HepG2 (cell line): ENCODE results near the gene SYDE2. TPM values are rescaled to one million over a fixed set of nuclear protein-coding genes. Genes with fewer than 3 reads are reported as not detected.

Source experiments
- ATAC-seq: fragments of 200-7000 bp; cut with Tn5 transposase; 3 replicates; pipeline ENCODE4 v1.9.1; 2020; ENCODE audit warnings: mild to moderate bottlenecking, moderate library complexity
- BruUV-seq: library from RNA; stranded (reverse); fragments of 400-500 nt; replicated peaks from 2 replicates; lab custom pipeline; 2021; lab: Mats Ljungman, UMichigan
- CTCF ChIA-PET: fragments of 300-600 bp; formaldehyde crosslinking; extraction: SDS; loops from one replicate; lab custom pipeline; 2021; ENCODE audit warnings: low total read pairs, inconsistent platforms, low intra/inter-chr PET ratio; lab: Yijun Ruan, JAX
- POLR2A ChIA-PET: fragments of 350-600 bp; sonication (Branson Sonifier 250); formaldehyde crosslinking; loops from one replicate; lab custom pipeline; 2020; ENCODE audit warnings: antibody characterized with exemption, inconsistent platforms; lab: Yijun Ruan, JAX
- DNase-seq: peaks from one replicate; pipeline ENCODE4 v3.0.0-alpha.2; 2015; ENCODE audit warnings: low spot score
- FAIRE-seq: peaks from 3 replicates; lab custom pipeline; 2011; peaks lifted over from hg19 to GRCh38; lab: Jason Lieb, UNC
- H2AFZ ChIP-seq: one replicate; pipeline ENCODE4 v1.6.1; 2011; ENCODE audit warnings: low read length, inconsistent platforms
- H3K27ac ChIP-seq: fragments of 300-600 bp; 3 replicates; pipeline ENCODE4 v1.8.0; 2011; ENCODE audit warnings: mixed run types, mild to moderate bottlenecking, mixed read lengths, low read length, inconsistent platforms; ENCODE audit not compliant: insufficient read depth; ENCODE audit errors: extremely low read length
- H3K27me3 ChIP-seq, 2 experiments: fragments of 200-600 bp in 1 of 2; 2 replicates in 1 of 2; 3 replicates in 1 of 2; pipeline versions ENCODE4 v1.6.0 to v1.8.0; 2011; ENCODE audit warnings: low read length in 2 of 2, mild to moderate bottlenecking in 2 of 2, moderate library complexity in 2 of 2, inconsistent platforms in 1 of 2; ENCODE audit not compliant: insufficient read depth in 2 of 2, control insufficient read depth in 1 of 2
- H3K36me3 ChIP-seq, 2 experiments: fragments of 200-600 bp in 1 of 2; replicated peaks in 1 of 2; 2 replicates in 1 of 2; 3 replicates in 1 of 2; pipeline versions ENCODE4 v1.5.1 to v1.8.0; 2011; ENCODE audit warnings: low read length in 2 of 2, inconsistent platforms in 1 of 2; ENCODE audit not compliant: insufficient read depth in 2 of 2, control insufficient read depth in 1 of 2
- H3K4me1 ChIP-seq: 2 replicates; pipeline ENCODE4 v1.5.1; 2012; ENCODE audit warnings: low read length, inconsistent platforms; ENCODE audit not compliant: insufficient read depth
- H3K4me2 ChIP-seq: 2 replicates; pipeline ENCODE4 v1.6.0; 2011; ENCODE audit warnings: low read depth, low read length, inconsistent platforms
- H3K4me3 ChIP-seq, 3 experiments: fragments of 200-600 bp in 1 of 3; sonication (generic), shearing (Covaris generic) in 1 of 3; replicated peaks in 1 of 3; 2 replicates each; pipeline ENCODE4 v1.5.1; 2011 to 2016; ENCODE audit warnings: low read length in 3 of 3, inconsistent platforms in 2 of 3, low read depth in 2 of 3, mild to moderate bottlenecking in 2 of 3, control low read depth in 1 of 3, mixed read lengths in 1 of 3; ENCODE audit not compliant: insufficient read depth in 1 of 3
- H3K79me2 ChIP-seq: one replicate; pipeline ENCODE4 v1.6.1; 2011; ENCODE audit warnings: low read length, inconsistent platforms; ENCODE audit not compliant: insufficient read depth
- H3K9ac ChIP-seq: 2 replicates; pipeline ENCODE4 v1.6.0; 2011; ENCODE audit warnings: mild to moderate bottlenecking, low read depth, low read length, inconsistent platforms; ENCODE audit not compliant: insufficient read depth
- H3K9me3 ChIP-seq: 2 replicates; pipeline ENCODE4 v1.5.1; 2012; ENCODE audit warnings: mild to moderate bottlenecking, low read length
- H4K20me1 ChIP-seq: 2 replicates; pipeline ENCODE4 v1.6.0; 2011; ENCODE audit warnings: inconsistent platforms, mild to moderate bottlenecking, low read length, moderate library complexity; ENCODE audit not compliant: insufficient read depth
- ATF5 ChIP-seq: sonication (generic); formaldehyde crosslinking; IDR thresholded peaks from 2 replicates; pipeline ENCODE4 v1.4.0; 2020; ENCODE audit warnings: mild to moderate bottlenecking, low read depth, missing genetic modification reagents
- CTCF ChIP-seq: sonication (generic); formaldehyde crosslinking; IDR thresholded peaks from 2 replicates; pipeline ENCODE4 v1.5.0; 2020; ENCODE audit warnings: mild to moderate bottlenecking, missing genetic modification reagents, moderate library complexity
- MIXL1 ChIP-seq: IDR thresholded peaks from 2 replicates; pipeline ENCODE4 v1.6.1; 2016
- PRDM15 ChIP-seq: sonication (generic); formaldehyde crosslinking; IDR thresholded peaks from 2 replicates; pipeline ENCODE4 v1.4.0; 2020; ENCODE audit warnings: missing genetic modification reagents
- SNAPC5 ChIP-seq: sonication (generic); formaldehyde crosslinking; IDR thresholded peaks from 2 replicates; pipeline ENCODE4 v1.8.1; 2023; ENCODE audit warnings: mild to moderate bottlenecking, missing genetic modification reagents, borderline replicate concordance
- STAG1 ChIP-seq: sonication (generic); formaldehyde crosslinking; IDR thresholded peaks from 2 replicates; pipeline ENCODE4 v1.4.0; 2020; ENCODE audit warnings: missing genetic modification reagents
- ZFP36L1 ChIP-seq: sonication (generic); formaldehyde crosslinking; IDR thresholded peaks from 2 replicates; pipeline ENCODE4 v1.8.0; 2022; ENCODE audit warnings: mild to moderate bottlenecking, missing genetic modification reagents, moderate library complexity
- ZNF687 ChIP-seq: sonication (generic); formaldehyde crosslinking; IDR thresholded peaks from 2 replicates; pipeline ENCODE4 v1.5.1; 2020; ENCODE audit warnings: mild to moderate bottlenecking, missing genetic modification reagents, moderate library complexity
- ZNF768 ChIP-seq: sonication (generic); formaldehyde crosslinking; IDR thresholded peaks from 2 replicates; pipeline ENCODE4 v1.4.0; 2020; ENCODE audit warnings: missing genetic modification reagents
- WGBS: methylation state at CpG from one replicate; pipeline ENCODE4 v1.1.6; 2017; ENCODE audit warnings: low lambda C conversion rate; 5-methylcytosine and 5-hydroxymethylcytosine counted together
- in situ Hi-C: cut with HindIII; loops from 2 replicates; pipeline ENCODE4 v1.10.0; 2017; ENCODE audit warnings: low pct_unique_long_range_greater_than_20kb; ENCODE audit not compliant: extremely low pct_ligation_motif_present
- intact Hi-C: fragments of 100-400 bp; cut with micrococcal nuclease; formaldehyde crosslinking; loops from one replicate; pipeline ENCODE4 v1.10.0; 2022; ENCODE audit not compliant: unreplicated experiment
- polyA plus RNA-seq, 8 experiments: library from polyadenylated mRNA; depleted of rRNA in 3 of 8; stranded (reverse) in 7 of 8; unstranded in 1 of 8; fragments of >200 nt; fragmentation: Illumina TruSeq in 4 of 8; extraction: Trizol in 4 of 8; gene quantifications; 2 replicates each; pipeline versions ENCODE4 v1.2.1 to v1.2.3, GENCODE V29; 2011 to 2016; ENCODE audit warnings: low read depth in 4 of 8, missing spikeins in 1 of 8, mixed read lengths in 1 of 8; ENCODE audit not compliant: insufficient read depth in 1 of 8
- total RNA-seq, 5 experiments: library from RNA; depleted of rRNA; stranded (reverse); fragments of >200 nt; fragmentation: Illumina TruSeq; extraction: Trizol; gene quantifications; 2 replicates each; pipeline ENCODE4 v1.2.3, GENCODE V29; 2016; ENCODE audit warnings: low read depth in 1 of 5

The SYDE2 gene
- total and polyA plus RNA-seq, 2 of the 13 experiments (the other 11 are each of a cell fraction or from before 2014, with no cell fraction given) = 1.8 to 5.3 TPM

GRCh38 chr1:85240643-85241042 lies 39.8 kb upstream of the SYDE2 start (continued):
- TF ChIP-seq ZNF687 (CRISPR knock-in tag) = no peak
- no peak for TF ChIP-seq ATF5 (CRISPR knock-in tag)
- no peak for TF ChIP-seq ZFP36L1 (CRISPR knock-in tag)
- TF ChIP-seq MIXL1 (CRISPR knock-in tag) = no peak

- ATAC-seq (peak; percentile 52; the same call in 2 of the 3 replicates), FAIRE-seq (no peak)
- Histone ChIP-seq H3K4me2 (no peak overlapping the region), H3K36me3 (no peaks in the 10 kb centered on the region), H3K27me3 (no peaks in the 10 kb centered on the region), H3K9ac (no peak overlapping the region), H3K79me2 (no peaks in the 10 kb centered on the region), H3K9me3 (no peaks in the 10 kb centered on the region), H2AFZ (no peak overlapping the region), H3K4me1 (0 out of 2 replicates have a peak, but pooled peaks cover 7% of the 10 kb centered on the region)
- intact Hi-C loops (no loop called here), in situ Hi-C loops (no loop called here)
- no TSS peak for BruUV-seq
- 0% methylated on average over 1 of the region's 1 CpG for WGBS
- TF ChIP-seq CTCF (CRISPR knock-in tag) = peak; percentile 18; the same call in 1 of the 2 replicates
- TF ChIP-seq ZNF768 = peak; percentile 22; the same call in 1 of the 2 replicates
- peak; percentile 47 for TF ChIP-seq STAG1 (CRISPR knock-in tag)
- no peak for TF ChIP-seq PRDM15 (CRISPR knock-in tag)
- no peak for TF ChIP-seq SNAPC5 (CRISPR knock-in tag)
- TF ChIP-seq, all 625 proteins: peak for 3
- Histone ChIP-seq H4K20me1 (no peaks in the 10 kb centered on the region), H3K4me3 (no peak overlapping the region), H3K27ac (no peak overlapping the region)
- CTCF ChIA-PET = no interaction called here
- POLR2A ChIA-PET = no interaction called here
- DNase-seq = no peak
Measured at GRCh38 chr1:85240174-85240601, 39.4 kb upstream of the SYDE2 start.
